Testis (tissue), 2 donors: Measurements from ENCODE around the gene LENG8.

ENCODE experiments used
- CTCF ChIP-seq, 3 experiments: fragments of 450-650 bp in 2 of 3; fragments of 200-600 bp in 1 of 3; sonication (generic) in 1 of 3; IDR thresholded peaks; one replicate each; pipeline ENCODE4 v1.5.1; 2016 to 2019; ENCODE audit warnings: antibody characterized with exemption in 3 of 3, mild to moderate bottlenecking in 2 of 3, moderate library complexity in 1 of 3
- POLR2A ChIP-seq: fragments of 450-650 bp; IDR thresholded peaks from one replicate; pipeline ENCODE4 v1.6.1; 2017; ENCODE audit warnings: antibody characterized with exemption, mild to moderate bottlenecking, moderate library complexity

- TF ChIP-seq CTCF (IDR thresholded peaks at IDR 0.05) (no peak), POLR2A (no peak)
Measured at GRCh38 chr19:54412877-54413276, 36.1 kb upstream of the LENG8 start.
